Pons (tissue), 1 donor: ENCODE data around the gene DUS1L.

Experiments
- DNase-seq: peaks from one replicate; pipeline ENCODE4 v3.0.0-alpha.2; 2016; ENCODE audit warnings: low spot score

The DUS1L gene

GRCh38 chr17:82055023-82055964, 10.3 kb downstream of the DUS1L start:
- no peak for DNase-seq

- DNase-seq, result no peak
These were observed 11.1 kb downstream of the DUS1L start for GRCh38 chr17:82054351-82055022.

- no peak for DNase-seq
These were observed 11.9 kb downstream of the DUS1L start for GRCh38 chr17:82053556-82054263.

GRCh38 chr17:82053130-82053529, 12.5 kb downstream of the DUS1L start:
- DNase-seq, result no peak

GRCh38 chr17:82052638-82053059, 13.0 kb downstream of the DUS1L start:
- no peak for DNase-seq

GRCh38 chr17:82051776-82052637, 13.6 kb downstream of the DUS1L start, which contains the start of the genes GPS1 and RFNG:
Gene GPS1 (plus strand): TSS chr17:82051898. CDS start chr17:82051932, 34 bp downstream.
Gene RFNG (minus strand): TSS chr17:82051811. CDS start chr17:82051766, 45 bp downstream.
- DNase-seq, result peak; percentile 38

GRCh38 chr17:82050761-82051641, 14.6 kb downstream of the DUS1L start:
- DNase-seq, result no peak

- DNase-seq, result no peak
These were observed 15.3 kb downstream of the DUS1L start for GRCh38 chr17:82050152-82050760.

GRCh38 chr17:82049521-82049971, 16.1 kb downstream of the DUS1L start:
- no peak for DNase-seq

- DNase-seq, result no peak
These were observed 16.5 kb downstream of the DUS1L start for GRCh38 chr17:82049106-82049505.

GRCh38 chr17:82048571-82048971, 17.0 kb downstream of the DUS1L start:
- no peak for DNase-seq

GRCh38 chr17:82047914-82048570, 17.6 kb downstream of the DUS1L start:
- DNase-seq, result no peak

GRCh38 chr17:82047379-82047778, 18.2 kb downstream of the DUS1L start:
- no peak for DNase-seq

- DNase-seq, result no peak
These were observed 18.7 kb downstream of the DUS1L start for GRCh38 chr17:82046903-82047302.

GRCh38 chr17:82045936-82046484, 19.6 kb downstream of the DUS1L start:
- DNase-seq, result no peak

GRCh38 chr17:82043507-82043906, 22.1 kb downstream of the DUS1L start:
- no peak for DNase-seq

- no peak for DNase-seq
These were observed 23.0 kb downstream of the DUS1L start for GRCh38 chr17:82042649-82043048.

- no peak for DNase-seq
These were observed 24.3 kb downstream of the DUS1L start for GRCh38 chr17:82041144-82041814.
